Astrocyte of the spinal cord (primary cell): ENCODE measurements around the gene MAML3.

Experiments
- DNase-seq: peaks from one replicate; pipeline ENCODE4 v3.0.0; 2011; ENCODE audit warnings: low read depth, low spot score
- H3K4me3 ChIP-seq: 2 replicates; pipeline ENCODE4 v1.5.1; 2011; ENCODE audit warnings: low read depth, mild to moderate bottlenecking, low read length, moderate library complexity
- in situ Hi-C: cut with HindIII; loops from 2 replicates; pipeline ENCODE4 v1.10.0; 2017; ENCODE audit warnings: low sequenced_read_pairs
- TF ChIP-seq, protein P1 (sequence below): IDR thresholded peaks from 2 replicates; pipeline ENCODE4 v1.5.1; 2012; ENCODE audit warnings: low read depth, mild to moderate bottlenecking, low read length, inconsistent platforms

MAML3 gene

GRCh38 chr4:140081641-140082390 lies 72.2 kb downstream of the MAML3 start:
- in situ Hi-C loops: no loop called here
- TF ChIP-seq, protein P1, sequence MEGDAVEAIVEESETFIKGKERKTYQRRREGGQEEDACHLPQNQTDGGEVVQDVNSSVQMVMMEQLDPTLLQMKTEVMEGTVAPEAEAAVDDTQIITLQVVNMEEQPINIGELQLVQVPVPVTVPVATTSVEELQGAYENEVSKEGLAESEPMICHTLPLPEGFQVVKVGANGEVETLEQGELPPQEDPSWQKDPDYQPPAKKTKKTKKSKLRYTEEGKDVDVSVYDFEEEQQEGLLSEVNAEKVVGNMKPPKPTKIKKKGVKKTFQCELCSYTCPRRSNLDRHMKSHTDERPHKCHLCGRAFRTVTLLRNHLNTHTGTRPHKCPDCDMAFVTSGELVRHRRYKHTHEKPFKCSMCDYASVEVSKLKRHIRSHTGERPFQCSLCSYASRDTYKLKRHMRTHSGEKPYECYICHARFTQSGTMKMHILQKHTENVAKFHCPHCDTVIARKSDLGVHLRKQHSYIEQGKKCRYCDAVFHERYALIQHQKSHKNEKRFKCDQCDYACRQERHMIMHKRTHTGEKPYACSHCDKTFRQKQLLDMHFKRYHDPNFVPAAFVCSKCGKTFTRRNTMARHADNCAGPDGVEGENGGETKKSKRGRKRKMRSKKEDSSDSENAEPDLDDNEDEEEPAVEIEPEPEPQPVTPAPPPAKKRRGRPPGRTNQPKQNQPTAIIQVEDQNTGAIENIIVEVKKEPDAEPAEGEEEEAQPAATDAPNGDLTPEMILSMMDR: no peak
- H3K4me3 ChIP-seq: no peak overlapping the region
- DNase-seq: peak; percentile 67

DNA sequence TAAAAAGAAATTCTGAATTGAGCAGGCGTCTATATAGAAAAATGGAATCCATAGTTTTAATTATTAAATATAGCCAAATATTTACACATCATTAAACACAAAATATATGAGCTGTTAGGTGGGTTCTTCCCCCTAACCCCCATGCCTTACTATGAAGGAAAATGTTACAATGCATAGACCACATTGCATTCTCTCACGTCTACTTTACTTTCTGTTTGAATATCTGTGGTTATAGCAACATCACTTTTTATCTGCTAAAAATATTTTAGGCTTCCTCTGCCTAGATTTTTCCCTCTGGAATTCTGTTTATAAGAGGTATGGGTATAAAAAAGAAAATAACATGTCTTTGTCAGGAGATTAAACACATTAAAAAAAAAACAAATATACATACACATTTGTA lies 73.1 kb downstream of the MAML3 start:
- H3K4me3 ChIP-seq: no peak overlapping the region
- in situ Hi-C loops: no loop called here
- peak; percentile 15 for DNase-seq
- TF ChIP-seq, protein P1: no peak

GRCh38 chr4:140078366-140078765 lies 75.6 kb downstream of the MAML3 start:
- DNase-seq: peak; percentile 65
- H3K4me3 ChIP-seq: no peak overlapping the region
- TF ChIP-seq, protein P1: no peak
- in situ Hi-C loops: no loop called here

- in situ Hi-C loops: no loop called here
- H3K4me3 ChIP-seq: no peak overlapping the region
- DNase-seq: no peak
- TF ChIP-seq, protein P1: no peak
Observed at GRCh38 chr4:140076307-140076706, 77.7 kb downstream of the MAML3 start.

GRCh38 chr4:140071806-140072205 lies 82.2 kb downstream of the MAML3 start:
- TF ChIP-seq, protein P1: no peak
- in situ Hi-C loops: no loop called here
- peak; percentile 88 for DNase-seq
- no peak overlapping the region for H3K4me3 ChIP-seq

GRCh38 chr4:140070973-140071372 lies 83.0 kb downstream of the MAML3 start:
- H3K4me3 ChIP-seq: no peak overlapping the region
- TF ChIP-seq, protein P1: no peak
- no peak for DNase-seq
- in situ Hi-C loops: no loop called here
